Parathyroid adenoma (tissue), 2 donors: ENCODE results near the gene TMEM182.

Experiments
- H2AFZ ChIP-seq: fragments of 300-600 bp; sonication (generic); one replicate; pipeline ENCODE4 v1.7.0; 2017; ENCODE audit warnings: antibody characterized with exemption, mild to moderate bottlenecking
- H3K27ac ChIP-seq: fragments of 300-600 bp; sonication (generic); one replicate; pipeline ENCODE4 v1.7.0; 2017
- H3K27me3 ChIP-seq: fragments of 300-600 bp; sonication (generic); one replicate; pipeline ENCODE4 v1.7.0; 2017; ENCODE audit warnings: low read length; ENCODE audit not compliant: control insufficient read depth, insufficient read depth
- H3K36me3 ChIP-seq: fragments of 300-600 bp; sonication (generic); one replicate; pipeline ENCODE4 v1.7.0; 2017; ENCODE audit warnings: low read length; ENCODE audit not compliant: control insufficient read depth, insufficient read depth
- H3K4me1 ChIP-seq: fragments of 300-600 bp; sonication (generic); one replicate; pipeline ENCODE4 v1.7.0; 2017; ENCODE audit warnings: control low read depth
- H3K4me2 ChIP-seq: fragments of 300-600 bp; sonication (generic); one replicate; pipeline ENCODE4 v1.7.0; 2017; ENCODE audit warnings: low read length
- H3K4me3 ChIP-seq: fragments of 300-600 bp; sonication (generic); one replicate; pipeline ENCODE4 v1.7.0; 2017; ENCODE audit warnings: low read depth, low read length
- H3K79me2 ChIP-seq: fragments of 300-600 bp; sonication (generic); one replicate; pipeline ENCODE4 v1.7.0; 2017; ENCODE audit warnings: control low read depth
- H3K9ac ChIP-seq: fragments of 300-600 bp; sonication (generic); one replicate; pipeline ENCODE4 v1.7.0; 2017; ENCODE audit warnings: mild to moderate bottlenecking
- H3K9me3 ChIP-seq: fragments of 300-600 bp; sonication (generic); one replicate; pipeline ENCODE4 v1.7.0; 2017; ENCODE audit warnings: low read length; ENCODE audit not compliant: control insufficient read depth
- TF ChIP-seq, protein P1 (sequence below): fragments of 300-600 bp; sonication (generic); IDR thresholded peaks from one replicate; pipeline ENCODE4 v1.7.0; 2017; ENCODE audit warnings: antibody characterized with exemption, mild to moderate bottlenecking
- donor health status: primary hyperparathyroidism.

TMEM182 gene

DNA sequence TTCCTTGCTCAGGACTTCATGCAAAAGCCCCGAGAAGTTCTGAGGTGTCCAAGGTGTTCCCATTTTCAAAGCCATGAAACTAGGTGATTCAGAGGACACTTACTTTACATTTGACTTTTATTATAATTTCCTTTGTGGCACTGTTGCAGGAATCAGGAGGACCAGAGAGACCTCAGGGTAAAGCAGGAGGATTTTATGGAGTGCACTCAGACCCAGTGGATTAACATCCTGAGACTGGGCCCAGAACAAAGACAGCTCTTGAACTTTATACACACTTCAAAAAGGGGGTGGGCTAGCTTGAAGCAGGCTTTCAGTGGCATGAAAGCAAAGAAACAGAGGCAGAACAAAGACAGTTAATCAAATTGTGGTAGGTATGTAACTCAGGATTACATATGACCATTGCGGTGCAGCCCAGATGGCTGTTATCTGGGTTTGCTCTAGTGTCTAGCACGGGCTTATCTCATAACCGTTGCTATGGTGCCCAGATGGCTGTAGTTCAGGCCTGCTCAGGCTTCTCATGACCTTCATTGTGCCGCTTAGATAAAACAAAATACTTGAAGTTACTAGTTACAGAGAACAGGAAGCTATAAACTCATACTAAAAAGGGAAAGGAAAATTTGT lies 39.4 kb downstream of the TMEM182 start:
- H3K4me1 ChIP-seq, result peaks cover 7% of the 10 kb centered on the region

DNA sequence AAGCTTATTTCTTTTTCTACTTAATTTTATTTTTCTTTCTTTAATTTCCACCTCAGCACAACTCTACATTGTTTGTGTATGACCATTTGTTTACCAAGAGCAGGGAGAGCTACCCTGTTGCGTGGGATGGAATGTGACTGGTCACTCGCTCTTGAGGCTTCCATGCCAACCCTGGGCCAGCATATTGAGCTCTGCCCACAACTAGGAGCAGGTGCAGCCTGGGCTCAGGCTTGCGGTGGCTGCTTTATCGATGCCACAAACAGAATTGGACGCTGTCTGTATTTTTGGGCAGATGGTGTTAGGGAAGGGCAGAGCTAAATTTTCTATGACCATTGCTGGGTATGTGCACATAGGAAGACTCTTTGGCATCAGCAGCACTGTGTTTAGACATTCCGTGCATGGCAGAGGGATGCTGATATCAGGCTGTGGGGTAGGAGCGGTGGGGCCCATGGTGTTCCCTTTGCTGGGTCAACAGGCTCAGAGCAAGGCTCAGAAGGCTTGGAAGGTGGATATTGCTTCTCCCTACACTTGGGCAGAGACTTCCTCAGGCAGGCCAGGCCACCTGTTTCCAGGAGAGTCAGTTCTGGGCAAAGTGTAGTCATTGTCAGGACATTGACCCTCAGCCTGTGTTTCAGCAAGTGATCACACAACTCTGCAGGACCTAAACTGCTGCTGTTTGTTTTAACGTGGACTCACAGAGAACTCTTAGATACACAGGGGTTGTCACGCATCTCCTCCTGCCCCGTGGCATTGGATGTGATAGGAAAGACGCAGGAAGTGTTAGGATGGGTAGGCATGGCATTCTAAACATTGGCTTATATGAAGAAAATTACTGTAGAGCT lies 40.2 kb downstream of the TMEM182 start:
- Histone ChIP-seq H3K36me3 (no peaks in the 10 kb centered on the region), H3K79me2 (no peaks in the 10 kb centered on the region), H2AFZ (no peak overlapping the region), H3K9ac (no peak overlapping the region), H3K4me2 (no peak overlapping the region), H3K4me3 (no peak overlapping the region), H3K27me3 (no peaks in the 10 kb centered on the region), H3K4me1 (peaks cover 6% of the 10 kb centered on the region), H3K9me3 (no peaks in the 10 kb centered on the region), H3K27ac (no peak overlapping the region)
- TF ChIP-seq, protein P1, sequence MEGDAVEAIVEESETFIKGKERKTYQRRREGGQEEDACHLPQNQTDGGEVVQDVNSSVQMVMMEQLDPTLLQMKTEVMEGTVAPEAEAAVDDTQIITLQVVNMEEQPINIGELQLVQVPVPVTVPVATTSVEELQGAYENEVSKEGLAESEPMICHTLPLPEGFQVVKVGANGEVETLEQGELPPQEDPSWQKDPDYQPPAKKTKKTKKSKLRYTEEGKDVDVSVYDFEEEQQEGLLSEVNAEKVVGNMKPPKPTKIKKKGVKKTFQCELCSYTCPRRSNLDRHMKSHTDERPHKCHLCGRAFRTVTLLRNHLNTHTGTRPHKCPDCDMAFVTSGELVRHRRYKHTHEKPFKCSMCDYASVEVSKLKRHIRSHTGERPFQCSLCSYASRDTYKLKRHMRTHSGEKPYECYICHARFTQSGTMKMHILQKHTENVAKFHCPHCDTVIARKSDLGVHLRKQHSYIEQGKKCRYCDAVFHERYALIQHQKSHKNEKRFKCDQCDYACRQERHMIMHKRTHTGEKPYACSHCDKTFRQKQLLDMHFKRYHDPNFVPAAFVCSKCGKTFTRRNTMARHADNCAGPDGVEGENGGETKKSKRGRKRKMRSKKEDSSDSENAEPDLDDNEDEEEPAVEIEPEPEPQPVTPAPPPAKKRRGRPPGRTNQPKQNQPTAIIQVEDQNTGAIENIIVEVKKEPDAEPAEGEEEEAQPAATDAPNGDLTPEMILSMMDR, result no peak

More for the DNA sequence above, 39.4 kb downstream of the TMEM182 start:
- no peak overlapping the region for H3K4me2 ChIP-seq
- H3K9ac ChIP-seq, result no peak overlapping the region
- H3K36me3 ChIP-seq, result no peaks in the 10 kb centered on the region
- H3K27me3 ChIP-seq, result no peaks in the 10 kb centered on the region
- no peaks in the 10 kb centered on the region for H3K9me3 ChIP-seq
- TF ChIP-seq, protein P1, result no peak
- H3K79me2 ChIP-seq, result no peaks in the 10 kb centered on the region
- H3K27ac ChIP-seq, result no peak overlapping the region
- no peak overlapping the region for H2AFZ ChIP-seq
- H3K4me3 ChIP-seq, result no peak overlapping the region

DNA sequence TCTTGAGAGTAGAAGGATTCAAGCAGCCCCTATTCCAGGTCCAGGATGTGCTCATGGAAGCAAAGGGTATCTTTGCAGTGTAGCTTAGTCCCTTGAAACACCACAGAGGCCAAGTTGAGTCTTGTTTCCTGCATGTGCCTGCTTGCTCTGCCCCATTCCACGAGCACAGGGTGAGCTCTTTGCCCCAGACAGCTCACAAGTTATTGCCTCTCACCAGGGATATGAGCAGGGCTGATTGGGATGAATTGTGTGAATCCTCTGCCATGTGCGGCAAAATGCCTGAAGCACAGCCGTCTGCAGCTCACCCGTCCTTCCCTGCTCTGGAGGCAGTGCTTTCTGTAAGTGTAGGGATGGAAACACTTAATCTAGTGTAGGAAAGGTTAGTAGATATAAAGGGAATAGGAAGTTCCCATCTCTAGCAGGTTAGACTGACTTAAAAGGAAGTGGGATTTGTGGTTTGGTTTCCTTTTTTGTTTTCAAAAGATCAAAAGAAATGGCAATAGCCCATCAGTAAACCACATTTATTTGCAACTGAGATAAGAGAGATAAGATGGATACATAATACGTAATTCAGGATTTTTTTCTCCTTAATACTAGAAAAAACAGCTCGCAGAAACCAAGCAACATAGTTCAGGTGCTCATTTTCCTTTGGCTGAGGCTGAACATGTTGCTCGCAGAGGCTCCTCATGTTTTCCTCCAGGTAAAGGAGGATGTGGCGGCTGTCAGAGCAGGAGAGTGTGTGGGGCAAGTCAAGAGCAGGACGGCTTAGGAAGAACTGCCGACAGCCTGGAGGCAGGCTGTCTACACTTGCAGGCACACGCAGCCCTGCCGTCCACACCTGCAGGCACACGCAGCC lies 41.4 kb downstream of the TMEM182 start:
- Histone ChIP-seq H3K4me2 (no peak overlapping the region), H3K9ac (no peak overlapping the region), H3K36me3 (no peaks in the 10 kb centered on the region), H3K27ac (no peak overlapping the region), H3K4me3 (no peak overlapping the region), H3K79me2 (no peaks in the 10 kb centered on the region), H3K27me3 (no peaks in the 10 kb centered on the region), H3K9me3 (no peaks in the 10 kb centered on the region), H2AFZ (no peak overlapping the region), H3K4me1 (no peaks in the 10 kb centered on the region)
- TF ChIP-seq, protein P1, result no peak

DNA sequence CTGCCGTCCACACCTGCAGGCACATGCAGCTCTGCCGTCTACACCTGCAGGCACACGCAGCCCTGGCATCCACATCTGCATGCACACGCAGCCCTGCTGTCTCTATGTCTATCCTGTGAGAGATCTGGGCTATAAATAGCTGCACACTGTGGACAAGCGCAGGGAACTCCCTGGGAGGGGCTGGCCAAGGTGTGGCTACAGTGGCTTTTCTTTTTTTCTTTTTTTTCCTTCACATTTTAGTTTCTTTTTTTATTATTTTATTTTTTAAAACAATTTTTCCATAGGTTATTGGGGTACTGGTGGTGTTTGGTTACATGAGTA lies 42.0 kb downstream of the TMEM182 start:
- H2AFZ ChIP-seq, result no peak overlapping the region
- no peak overlapping the region for H3K4me3 ChIP-seq

More for the DNA sequence above, 42.0 kb downstream of the TMEM182 start:
- H3K9me3 ChIP-seq, result no peaks in the 10 kb centered on the region
- H3K4me1 ChIP-seq, result no peaks in the 10 kb centered on the region
- no peak overlapping the region for H3K9ac ChIP-seq
- no peaks in the 10 kb centered on the region for H3K36me3 ChIP-seq
- H3K79me2 ChIP-seq, result no peaks in the 10 kb centered on the region
- no peak overlapping the region for H3K27ac ChIP-seq
- no peaks in the 10 kb centered on the region for H3K27me3 ChIP-seq
- H3K4me2 ChIP-seq, result no peak overlapping the region
- TF ChIP-seq, protein P1, result no peak
